LHCN-M2 (cell line): ENCODE results near the gene EDC3. TPM values are rescaled to one million over a fixed set of nuclear protein-coding genes. Genes with fewer than 3 reads are reported as not detected.
"Not testable (repeated sequence)": the region's sequence is repeated elsewhere in the genome, so short reads cannot be mapped to it uniquely, and the experiment has no call there.

Source experiments
- DNase-seq: peaks from one replicate; pipeline ENCODE4 v3.0.0-alpha.2; 2012; ENCODE audit warnings: low read depth
- total RNA-seq: library from RNA; depleted of rRNA; stranded (reverse); fragments of >200 nt; gene quantifications from 2 replicates; pipeline ENCODE4 v1.2.3, GENCODE V29; 2014

EDC3 gene
- total RNA-seq, 1 experiment from 2014 or later, result 8.7 TPM

- peak; percentile 84 for DNase-seq
Measured at GRCh38 chr15:74653426-74654102, 42.3 kb downstream of the EDC3 start.

GRCh38 chr15:74651242-74651741 lies 44.5 kb downstream of the EDC3 start:
- DNase-seq, result peak; percentile 46

- peak; percentile 71 for DNase-seq
Measured at GRCh38 chr15:74648051-74648842, 47.6 kb downstream of the EDC3 start.

DNA sequence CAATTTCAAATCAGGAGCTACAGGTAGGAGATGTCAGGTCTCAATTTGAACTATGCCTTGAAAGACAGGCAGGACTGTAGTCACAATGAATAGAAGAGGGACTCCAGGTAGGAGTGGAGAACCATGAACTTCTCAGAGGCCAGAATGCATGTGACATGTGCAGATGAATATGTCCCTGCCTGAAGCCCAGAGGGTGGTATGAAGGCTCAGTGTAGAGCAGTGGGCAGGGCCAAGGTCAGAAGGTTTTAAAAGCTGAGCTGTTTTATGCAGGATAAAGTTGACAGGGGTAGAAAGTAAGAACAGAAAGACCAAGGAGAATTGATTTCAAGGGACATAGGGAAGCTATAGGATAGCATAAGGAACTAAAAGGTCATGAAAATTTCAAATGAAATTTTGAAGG lies 49.3 kb downstream of the EDC3 start:
- DNase-seq, result no peak

GRCh38 chr15:74643665-74644204 lies 52.1 kb downstream of the EDC3 start:
- DNase-seq, result no peak

- DNase-seq, result no peak
Measured at GRCh38 chr15:74642734-74643664, 52.8 kb downstream of the EDC3 start.

- DNase-seq, result no peak
Measured at GRCh38 chr15:74642348-74642733, 53.5 kb downstream of the EDC3 start.

GRCh38 chr15:74641151-74641550 lies 54.7 kb downstream of the EDC3 start:
- DNase-seq, result no peak

DNA sequence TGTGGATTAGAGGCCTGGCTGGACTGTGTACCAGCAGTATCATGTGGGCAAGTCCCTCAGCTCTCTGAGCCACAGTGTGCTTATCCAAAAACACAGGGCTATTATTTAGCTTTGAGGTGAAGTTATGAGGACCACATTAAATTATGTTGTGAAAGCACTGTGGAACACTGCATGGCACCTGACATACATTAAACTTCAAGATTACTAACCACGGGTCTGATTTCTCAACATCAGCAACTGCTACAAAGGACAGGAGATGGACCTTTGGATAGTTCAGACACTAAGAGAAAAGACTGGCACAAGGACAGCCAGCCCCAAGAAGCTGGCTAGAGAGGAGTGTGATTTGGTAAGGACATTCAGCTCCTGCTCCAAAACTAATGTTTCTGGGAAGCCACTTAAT lies 58.8 kb downstream of the EDC3 start:
- DNase-seq, result no peak

DNA sequence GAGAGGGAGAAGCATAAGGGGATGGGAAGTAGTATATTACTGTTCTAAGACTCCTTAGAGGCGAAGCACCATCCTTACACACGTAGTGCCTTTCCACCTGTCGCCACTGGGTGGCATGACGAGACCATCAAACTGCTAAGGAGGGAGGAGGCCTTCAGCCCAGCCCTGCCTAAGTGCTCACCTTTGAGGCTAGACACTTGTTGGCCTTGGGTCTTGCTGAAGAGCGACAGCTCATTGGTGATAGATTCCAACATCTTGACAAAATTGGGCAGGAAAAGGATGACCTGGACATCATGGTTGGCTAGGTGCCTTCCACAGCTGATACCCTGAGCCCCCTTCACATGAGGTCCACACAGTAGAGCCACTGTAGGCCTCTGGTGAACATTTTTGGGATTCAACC lies 60.6 kb downstream of the EDC3 start:
- DNase-seq, result peak; percentile 60

DNA sequence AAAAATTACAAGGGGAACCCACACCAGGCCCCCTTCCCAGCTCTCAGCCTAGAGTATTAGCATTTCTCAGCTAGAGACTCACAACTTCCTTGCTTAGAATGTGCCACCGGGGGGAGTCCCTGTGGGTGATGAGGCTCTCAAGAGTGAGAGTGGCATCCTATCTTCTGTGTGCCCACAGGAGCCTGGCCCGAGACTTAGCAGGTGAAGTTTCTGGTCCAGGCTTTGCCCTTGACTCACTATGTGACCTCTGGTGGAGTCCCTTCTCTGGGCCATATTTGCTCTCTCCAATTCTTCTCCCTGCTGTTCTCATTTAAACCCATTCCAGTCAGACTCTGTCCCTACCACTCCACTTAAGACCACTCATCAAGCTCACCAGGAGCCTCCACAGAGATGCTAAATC lies 62.0 kb downstream of the EDC3 start:
- no peak for DNase-seq

DNA sequence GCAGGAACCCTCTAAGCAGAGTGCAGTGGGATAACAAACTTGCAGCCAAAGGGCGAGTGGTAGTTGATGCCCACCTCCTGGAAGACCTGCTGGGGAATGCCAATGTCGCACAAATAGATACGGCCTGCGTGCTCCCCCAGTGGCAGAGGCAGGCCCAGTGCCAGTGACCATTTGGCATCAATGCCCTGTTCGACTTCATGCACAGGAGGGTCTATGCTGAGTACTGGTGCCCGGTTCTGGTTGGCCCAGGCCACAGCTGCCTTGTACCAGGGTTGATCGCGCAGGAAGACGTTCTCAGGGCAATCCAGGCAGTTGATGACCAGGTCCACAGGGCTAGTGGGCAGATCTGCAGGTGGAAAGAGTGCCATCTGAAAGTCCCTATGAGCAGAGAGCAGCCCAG lies 63.2 kb downstream of the EDC3 start:
- DNase-seq, result no peak

DNA sequence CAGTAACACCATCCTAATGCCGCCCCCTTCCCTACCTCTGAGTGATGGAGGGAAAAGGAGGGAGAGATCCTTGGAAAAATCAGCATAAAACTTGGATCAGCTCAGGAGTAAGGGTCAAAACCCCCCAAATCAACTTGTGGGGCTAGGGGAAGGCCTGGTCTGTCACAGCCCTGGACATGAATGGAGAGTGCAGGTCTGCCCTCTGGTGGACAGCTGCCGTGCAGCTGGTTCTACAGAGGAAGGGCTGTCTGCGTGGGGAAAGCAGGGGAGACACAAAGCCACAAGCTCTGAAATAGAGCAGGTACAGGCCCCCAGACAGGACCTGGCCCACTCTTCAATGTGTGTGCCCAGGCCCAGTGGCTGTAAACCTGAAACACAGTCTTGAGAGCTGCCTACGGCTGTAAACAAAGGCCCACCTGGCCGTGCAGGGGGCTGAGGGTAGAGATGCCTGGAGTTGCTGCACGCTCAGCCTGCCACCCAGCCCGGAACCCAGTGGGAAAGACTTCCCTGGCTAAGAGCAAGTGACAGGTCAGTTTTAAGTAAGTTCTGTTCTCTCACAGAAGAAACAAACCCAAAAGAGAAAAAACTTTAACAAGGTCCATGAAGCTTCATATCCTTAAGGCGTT lies 63.8 kb downstream of the EDC3 start:
- DNase-seq, result peak; percentile 42

DNA sequence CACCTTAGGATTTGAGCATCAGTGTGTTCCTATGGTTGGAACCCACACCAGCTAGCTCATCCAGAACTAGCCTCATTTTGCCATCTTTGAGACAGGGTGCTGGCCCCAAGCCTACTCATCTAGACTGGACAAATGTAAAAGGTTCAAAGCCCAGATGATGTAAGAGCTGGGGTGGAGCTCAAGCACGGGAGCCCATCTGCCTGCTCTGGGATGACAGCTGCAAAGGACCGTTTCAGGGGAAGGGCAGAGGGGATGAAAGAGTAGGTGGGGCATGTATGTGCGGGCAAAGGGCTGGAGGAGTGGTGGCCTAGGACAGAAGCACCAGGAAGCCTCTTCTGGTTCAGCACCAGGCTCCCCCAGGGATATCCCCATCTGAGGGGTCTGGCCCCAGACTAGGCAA lies 64.4 kb downstream of the EDC3 start:
- DNase-seq, result peak; percentile 70

DNA sequence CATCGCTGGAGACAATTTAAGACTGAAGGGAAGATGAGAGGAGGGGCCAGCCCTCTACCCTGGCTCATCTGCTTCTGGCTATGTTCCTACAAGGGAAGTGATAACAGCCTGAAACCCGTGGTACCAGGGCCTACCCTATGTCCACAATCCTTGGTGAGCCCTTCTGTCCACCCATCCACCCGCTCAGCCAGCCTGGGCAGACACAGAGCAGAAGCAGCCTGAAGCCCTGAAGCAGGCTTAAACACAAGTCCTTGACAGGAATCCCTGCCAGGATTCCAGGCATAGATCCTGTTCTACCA lies 64.8 kb downstream of the EDC3 start:
- no peak for DNase-seq

DNA sequence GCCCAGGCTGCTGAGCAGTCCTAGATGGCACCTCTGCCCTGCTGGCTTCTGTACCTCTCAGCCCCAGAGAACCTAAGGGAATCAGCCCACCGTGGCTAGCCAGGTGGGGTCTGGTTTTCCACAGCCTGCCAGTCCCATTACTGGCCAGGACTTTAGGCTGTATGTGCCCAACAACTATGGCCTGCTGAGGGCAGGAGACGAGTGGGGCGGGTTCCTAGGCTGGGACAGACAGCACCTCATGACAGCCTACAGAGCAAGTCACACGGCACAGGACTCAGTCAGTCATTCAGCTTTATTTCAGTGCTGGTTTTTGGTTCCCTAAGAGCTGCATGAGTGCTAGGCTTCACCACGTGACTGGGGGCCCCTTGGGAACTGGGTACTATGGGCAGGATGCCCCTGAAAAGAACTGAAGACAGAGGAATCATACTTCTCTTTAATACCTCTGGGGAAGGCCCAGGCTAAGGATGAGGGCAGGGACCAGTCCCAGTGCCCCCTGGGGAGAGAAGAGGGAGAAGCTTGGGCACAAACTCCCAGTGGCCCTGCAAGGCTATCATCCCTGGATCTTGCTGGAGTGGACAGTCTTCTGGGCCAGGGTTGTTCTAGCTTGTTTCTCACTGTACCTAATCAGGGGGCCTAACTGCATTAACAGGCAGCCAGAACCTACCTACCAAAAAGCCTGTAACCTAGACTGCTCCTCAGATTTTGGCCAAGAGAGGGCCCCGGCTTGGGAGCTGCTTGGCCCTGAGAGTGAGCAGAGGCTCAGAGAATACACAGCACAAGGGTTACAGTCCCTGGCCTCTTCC lies 65.3 kb downstream of the EDC3 start:
- DNase-seq, result peak; percentile 40

DNA sequence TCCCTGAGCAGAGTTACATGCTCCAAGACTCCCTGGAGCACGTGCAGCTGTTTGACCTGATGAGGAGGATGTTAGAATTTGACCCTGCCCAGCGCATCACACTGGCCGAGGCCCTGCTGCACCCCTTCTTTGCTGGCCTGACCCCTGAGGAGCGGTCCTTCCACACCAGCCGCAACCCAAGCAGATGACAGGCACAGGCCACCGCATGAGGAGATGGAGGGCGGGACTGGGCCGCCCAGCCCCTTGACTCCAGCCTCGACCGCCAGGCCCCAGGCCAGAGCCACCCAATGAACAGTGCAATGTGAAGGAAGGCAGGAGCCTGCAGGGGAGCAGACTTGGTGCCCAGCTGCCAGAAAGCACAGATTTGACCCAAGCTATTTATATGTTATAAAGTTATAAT lies 66.1 kb downstream of the EDC3 start:
- DNase-seq, result not testable (repeated sequence)

- DNase-seq, result no peak
Measured at GRCh38 chr15:74628949-74629348, 66.9 kb downstream of the EDC3 start.

DNA sequence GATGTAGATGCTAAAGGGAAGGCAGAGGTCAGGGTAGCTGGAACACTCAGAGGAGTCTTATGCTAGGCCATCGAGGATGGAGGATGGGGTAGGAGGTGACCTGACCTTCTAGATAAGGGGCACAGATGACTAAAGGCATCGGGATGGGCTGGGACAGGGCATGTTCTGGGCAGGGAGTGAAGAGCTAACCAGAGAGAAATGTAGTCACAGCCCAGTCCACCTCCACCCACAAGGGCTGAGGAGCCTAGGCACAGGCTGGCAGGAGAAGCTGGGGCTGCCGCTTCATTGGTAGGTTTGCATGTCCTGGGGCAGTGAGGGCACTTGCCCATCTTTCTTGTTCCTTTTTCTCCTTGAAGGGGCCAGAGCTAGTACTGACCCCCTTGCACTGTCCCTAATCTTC lies 67.6 kb downstream of the EDC3 start:
- no peak for DNase-seq

DNA sequence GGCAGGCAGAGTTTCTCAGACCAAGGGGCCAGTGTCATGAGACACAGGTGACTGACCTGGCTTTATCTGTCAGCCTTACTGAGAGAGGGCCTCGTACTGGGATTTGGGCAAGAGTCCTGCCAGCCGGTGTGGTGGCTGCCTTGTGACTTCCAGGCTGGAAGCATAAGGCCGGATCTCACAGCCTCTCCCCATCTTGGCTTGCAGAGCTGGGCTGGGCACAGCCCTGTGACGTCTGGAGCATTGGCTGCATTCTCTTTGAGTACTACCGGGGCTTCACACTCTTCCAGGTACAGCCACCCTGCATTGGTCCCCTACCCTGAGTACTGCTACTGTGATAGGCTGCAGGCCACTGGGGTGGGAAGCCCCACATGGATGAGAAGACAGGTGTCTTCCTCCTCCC lies 68.1 kb downstream of the EDC3 start:
- DNase-seq, result no peak
